K562 (cell line): ENCODE results near the gene DPEP1. TPM values are rescaled to one million over a fixed set of nuclear protein-coding genes. Genes with fewer than 3 reads are reported as not detected.

Source experiments
- ATAC-seq: fragments of 200-7000 bp; cut with Tn5 transposase; 3 replicates; pipeline ENCODE4 v1.9.1; 2020; ENCODE audit warnings: moderate library complexity
- BruUV-seq: library from RNA; stranded (reverse); fragments of 400-500 nt; replicated peaks from 2 replicates; lab custom pipeline; 2021; lab: Mats Ljungman, UMichigan
- CTCF ChIA-PET: fragments of 300-600 bp; formaldehyde crosslinking; extraction: SDS; loops from one replicate; lab custom pipeline; 2021; ENCODE audit warnings: low intra/inter-chr PET ratio; lab: Yijun Ruan, JAX
- POLR2A ChIA-PET: fragments of 300-600, 350-650 bp; sonication (Branson Sonifier 250); formaldehyde crosslinking; extraction: SDS; loops from one replicate; lab custom pipeline; 2021; ENCODE audit warnings: antibody characterized with exemption, inconsistent platforms; lab: Yijun Ruan, JAX
- DNase-seq, 4 experiments: peaks; one replicate each; pipeline versions ENCODE4 v3.0.0 to v3.0.0-alpha.2; 2011 to 2018; ENCODE audit warnings: low spot score in 3 of 4, mixed read lengths in 3 of 4; ENCODE audit errors: extremely low read depth in 1 of 4
- FAIRE-seq: peaks from 2 replicates; lab custom pipeline; 2011; peaks lifted over from hg19 to GRCh38; lab: Jason Lieb, UNC
- H2AFZ ChIP-seq: 2 replicates; pipeline ENCODE4 v1.6.0; 2011; ENCODE audit warnings: low read depth, low read length, control low read depth, inconsistent platforms
- H3K27ac ChIP-seq: fragments of 200-600 bp; 3 replicates; pipeline ENCODE4 v1.8.0; 2011; ENCODE audit warnings: low read depth, mild to moderate bottlenecking, control low read depth, inconsistent platforms, low read length, moderate library complexity, mixed read lengths; ENCODE audit errors: extremely low read depth
- H3K27me3 ChIP-seq, 2 experiments: fragments of 300-600 bp in 1 of 2; 2 replicates in 1 of 2; 3 replicates in 1 of 2; pipeline versions ENCODE4 v1.6.0 to v1.8.0; 2011; ENCODE audit warnings: inconsistent platforms in 2 of 2, low read length in 2 of 2, mild to moderate bottlenecking in 1 of 2, mixed read lengths in 1 of 2, moderate library complexity in 1 of 2; ENCODE audit not compliant: control insufficient read depth in 2 of 2, insufficient read depth in 2 of 2
- H3K36me3 ChIP-seq: fragments of 300-600 bp; 3 replicates; pipeline ENCODE4 v1.8.0; 2011; ENCODE audit warnings: mild to moderate bottlenecking, low read length, inconsistent platforms; ENCODE audit not compliant: control insufficient read depth, insufficient read depth
- H3K4me1 ChIP-seq, 2 experiments: fragments of 200-600 bp in 1 of 2; replicated peaks in 1 of 2; 2 replicates in 1 of 2; 3 replicates in 1 of 2; pipeline versions ENCODE4 v1.5.1 to v1.8.0; 2011; ENCODE audit warnings: inconsistent platforms in 2 of 2, low read length in 2 of 2, mild to moderate bottlenecking in 1 of 2, mixed read lengths in 1 of 2, moderate library complexity in 1 of 2; ENCODE audit not compliant: control insufficient read depth in 2 of 2, insufficient read depth in 2 of 2
- H3K4me2 ChIP-seq: 2 replicates; pipeline ENCODE4 v1.6.1; 2011; ENCODE audit warnings: low read length, control low read depth, inconsistent platforms, mixed read lengths; ENCODE audit not compliant: insufficient read depth
- H3K4me3 ChIP-seq: fragments of 200-600 bp; sonication (generic), shearing (Covaris generic); 2 replicates; pipeline ENCODE4 v1.5.1; 2016; ENCODE audit warnings: control low read depth, inconsistent platforms
- H3K79me2 ChIP-seq: fragments of 200-600 bp; 3 replicates; pipeline ENCODE4 v1.8.0; 2011; ENCODE audit warnings: low read length, inconsistent platforms; ENCODE audit not compliant: control insufficient read depth, insufficient read depth
- H3K9ac ChIP-seq, 2 experiments: 2 replicates each; pipeline versions ENCODE4 v1.6.0 to v1.6.1; 2011; ENCODE audit warnings: low read depth in 2 of 2, low read length in 2 of 2, control low read depth in 1 of 2, inconsistent platforms in 1 of 2, mild to moderate bottlenecking in 1 of 2, mixed read lengths in 1 of 2; ENCODE audit not compliant: insufficient read depth in 1 of 2
- H3K9me1 ChIP-seq: one replicate; pipeline ENCODE4 v1.6.0; 2011; ENCODE audit warnings: inconsistent platforms, mild to moderate bottlenecking, low read length, moderate library complexity; ENCODE audit not compliant: control insufficient read depth, insufficient read depth
- H3K9me3 ChIP-seq: replicated peaks from 2 replicates; pipeline ENCODE4 v1.5.1; 2011; ENCODE audit warnings: low read depth, low read length, inconsistent platforms; ENCODE audit not compliant: control insufficient read depth, insufficient read depth
- H4K20me1 ChIP-seq: replicated peaks from 2 replicates; pipeline ENCODE4 v1.6.1; 2011; ENCODE audit warnings: low read length, inconsistent platforms, mixed read lengths; ENCODE audit not compliant: control insufficient read depth, insufficient read depth
- CCAR2 ChIP-seq: fragments of 200-400 bp; formaldehyde crosslinking; IDR thresholded peaks from 2 replicates; pipeline ENCODE4 v1.6.1; 2017; ENCODE audit warnings: mild to moderate bottlenecking, low read depth, low read length
- E2F4 ChIP-seq: sonication (generic); formaldehyde crosslinking; IDR thresholded peaks from 2 replicates; pipeline ENCODE4 v1.8.0; 2022; ENCODE audit warnings: mild to moderate bottlenecking, low read depth, missing genetic modification reagents
- HNRNPLL ChIP-seq: fragments of 200-400 bp; formaldehyde crosslinking; IDR thresholded peaks from 2 replicates; pipeline ENCODE4 v1.6.1; 2017; ENCODE audit warnings: low read length, low read depth, mild to moderate bottlenecking; ENCODE audit not compliant: poor library complexity, severe bottlenecking
- WGBS: fragments of 100-300 bp; shearing (Covaris generic); methylation state at CpG from one replicate; pipeline ENCODE4 v1.1.6; 2016; ENCODE audit warnings: low coverage, mixed read lengths; ENCODE audit not compliant: insufficient coverage; ENCODE audit errors: missing lambda C conversion rate; 5-methylcytosine and 5-hydroxymethylcytosine counted together
- in situ Hi-C: fragments of 300-500 bp; cut with MboI; formaldehyde crosslinking; loops from 4 replicates; pipeline ENCODE4 v1.15.0; 2018; ENCODE audit warnings: inconsistent platforms, mixed read lengths
- intact Hi-C: fragments of 100-400 bp; cut with micrococcal nuclease; formaldehyde crosslinking; loops from 2 replicates; pipeline ENCODE4 v1.14.2; 2022
- polyA plus RNA-seq, 8 experiments: library from polyadenylated mRNA; depleted of rRNA in 4 of 8; stranded (reverse) in 5 of 8; unstranded in 3 of 8; fragments of >200 nt; fragmentation: Nextera tagmentation in 2 of 8; fragmentation: Illumina TruSeq in 1 of 8; extraction: Ambion mirVana in 2 of 8; extraction: Trizol in 1 of 8; gene quantifications; 2 replicates each; pipeline versions ENCODE4 v1.2.1 to v1.2.3, GENCODE V29; 2011 to 2014; ENCODE audit warnings: inconsistent platforms in 1 of 8, missing spikeins in 1 of 8
- total RNA-seq, 7 experiments: library from RNA; depleted of rRNA in 6 of 7; stranded (reverse); fragments of >200 nt in 6 of 7; fragmentation: Illumina TruSeq in 2 of 7; extraction: Trizol in 2 of 7; gene quantifications; 2 replicates each; pipeline versions ENCODE4 v1.2.1 to v1.2.3, GENCODE V29; 2011 to 2021; ENCODE audit warnings: low replicate concordance in 1 of 7
- TF ChIP-seq, protein P1 (sequence below), 3 experiments: IDR thresholded peaks in 2 of 3; conservative IDR thresholded peaks in 1 of 3; 2 replicates each; pipeline ENCODE4 v1.5.1; 2011 to 2012; ENCODE audit warnings: low read length in 3 of 3, mild to moderate bottlenecking in 3 of 3, control low read depth in 2 of 3, improper control_type of control experiment in 1 of 3, inconsistent platforms in 1 of 3, low read depth in 1 of 3, mixed read lengths in 1 of 3, moderate library complexity in 1 of 3; ENCODE audit not compliant: insufficient read depth in 2 of 3
- TF ChIP-seq, protein P2 (sequence below): sonication (generic); formaldehyde crosslinking; IDR thresholded peaks from 2 replicates; pipeline ENCODE4 v1.8.1; 2023; ENCODE audit warnings: mild to moderate bottlenecking, missing genetic modification reagents

DPEP1 gene
- total and polyA plus RNA-seq, 9 of the 15 experiments (the other 6 are each of a cell fraction or from before 2014, with no cell fraction given) = 0.14 to 0.31 (median 0.20) TPM; not detected in 6

DNA sequence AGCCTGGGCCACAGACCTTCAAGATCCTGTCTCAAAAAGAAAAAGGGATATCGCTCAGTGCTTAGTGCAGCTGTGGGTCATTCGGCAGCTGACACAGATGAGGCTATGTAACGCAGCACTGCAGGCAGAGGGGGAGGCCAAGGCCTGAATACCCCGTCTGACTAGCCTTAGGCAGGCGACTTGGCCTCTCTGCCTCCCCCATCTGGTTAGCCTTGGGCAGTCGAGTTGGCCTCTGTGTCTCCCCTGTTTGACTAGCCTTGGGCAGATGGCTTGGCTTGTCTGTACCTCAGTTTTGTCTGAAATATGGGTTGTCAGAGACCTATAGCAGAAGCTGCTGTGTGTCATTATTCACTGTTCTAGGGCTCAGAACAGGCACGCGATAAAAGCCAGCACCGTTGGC lies 54.2 kb downstream of the DPEP1 start:
- WGBS = 61% methylated on average over 9 of the region's 9 CpGs
- Histone ChIP-seq H3K4me3 (no peak overlapping the region), H3K4me2 (no peak overlapping the region), H2AFZ (no peak overlapping the region), H3K27ac (no peak overlapping the region), H3K79me2 (no peaks in the 10 kb centered on the region), H3K36me3 (peaks cover 17% of the 10 kb centered on the region; the same call in 2 of the 3 replicates), H4K20me1 (no peaks in the 10 kb centered on the region), H3K27me3 (no peaks in the 10 kb centered on the region), H3K9me3 (no peaks in the 10 kb centered on the region), H3K9me1 (no peaks in the 10 kb centered on the region), H3K9ac (no peak overlapping the region), H3K4me1 (peaks cover 3 to 19% of the 10 kb centered on the region in 2 experiments; a peak in 3 of 5 replicates)
- ChIA-PET CTCF (interaction anchor here (1.2 kb wide), 1 partner anchor 93 kb away, joined by 4 read pairs; no protein-coding TSS in a partner anchor), POLR2A (interaction anchor here (1.5 kb wide), 1 partner anchor 9 kb away, joined by 6 read pairs; no protein-coding TSS in a partner anchor)
- BruUV-seq = no TSS peak
- TF ChIP-seq, protein P1, sequence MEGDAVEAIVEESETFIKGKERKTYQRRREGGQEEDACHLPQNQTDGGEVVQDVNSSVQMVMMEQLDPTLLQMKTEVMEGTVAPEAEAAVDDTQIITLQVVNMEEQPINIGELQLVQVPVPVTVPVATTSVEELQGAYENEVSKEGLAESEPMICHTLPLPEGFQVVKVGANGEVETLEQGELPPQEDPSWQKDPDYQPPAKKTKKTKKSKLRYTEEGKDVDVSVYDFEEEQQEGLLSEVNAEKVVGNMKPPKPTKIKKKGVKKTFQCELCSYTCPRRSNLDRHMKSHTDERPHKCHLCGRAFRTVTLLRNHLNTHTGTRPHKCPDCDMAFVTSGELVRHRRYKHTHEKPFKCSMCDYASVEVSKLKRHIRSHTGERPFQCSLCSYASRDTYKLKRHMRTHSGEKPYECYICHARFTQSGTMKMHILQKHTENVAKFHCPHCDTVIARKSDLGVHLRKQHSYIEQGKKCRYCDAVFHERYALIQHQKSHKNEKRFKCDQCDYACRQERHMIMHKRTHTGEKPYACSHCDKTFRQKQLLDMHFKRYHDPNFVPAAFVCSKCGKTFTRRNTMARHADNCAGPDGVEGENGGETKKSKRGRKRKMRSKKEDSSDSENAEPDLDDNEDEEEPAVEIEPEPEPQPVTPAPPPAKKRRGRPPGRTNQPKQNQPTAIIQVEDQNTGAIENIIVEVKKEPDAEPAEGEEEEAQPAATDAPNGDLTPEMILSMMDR (IDR thresholded peaks at IDR 0.05 in 2 of 3, conservative IDR thresholded peaks at IDR 0.05 in 1 of 3; ENCODE audit: insufficient read depth in 2 of 3, low read depth in 1 of 3, low read length in 3 of 3) = 0 out of 6 replicates have a peak, but pooled peaks of 1 of the 3 experiments have one; percentile 17
- TF ChIP-seq HNRNPLL (no peak), E2F4 (no peak), CCAR2 (no peak)
- TF ChIP-seq, protein P2, sequence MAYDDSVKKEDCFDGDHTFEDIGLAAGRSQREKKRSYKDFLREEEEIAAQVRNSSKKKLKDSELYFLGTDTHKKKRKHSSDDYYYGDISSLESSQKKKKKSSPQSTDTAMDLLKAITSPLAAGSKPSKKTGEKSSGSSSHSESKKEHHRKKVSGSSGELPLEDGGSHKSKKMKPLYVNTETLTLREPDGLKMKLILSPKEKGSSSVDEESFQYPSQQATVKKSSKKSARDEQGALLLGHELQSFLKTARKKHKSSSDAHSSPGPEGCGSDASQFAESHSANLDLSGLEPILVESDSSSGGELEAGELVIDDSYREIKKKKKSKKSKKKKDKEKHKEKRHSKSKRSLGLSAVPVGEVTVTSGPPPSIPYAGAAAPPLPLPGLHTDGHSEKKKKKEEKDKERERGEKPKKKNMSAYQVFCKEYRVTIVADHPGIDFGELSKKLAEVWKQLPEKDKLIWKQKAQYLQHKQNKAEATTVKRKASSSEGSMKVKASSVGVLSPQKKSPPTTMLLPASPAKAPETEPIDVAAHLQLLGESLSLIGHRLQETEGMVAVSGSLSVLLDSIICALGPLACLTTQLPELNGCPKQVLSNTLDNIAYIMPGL (CRISPR knock-in tag) = no peak
- FAIRE-seq (peak; percentile 62), ATAC-seq (peak; percentile 55), DNase-seq (peak in 1 of 4 experiments; percentile 13)
- intact Hi-C loops (loop anchor here (2.0 kb wide), 1 partner anchor 93 kb away; the partner anchor contains the start of gene CPNE7), in situ Hi-C loops (no loop called here)
